Measurements from ENCODE around the gene PLA2G4A.

DNA sequence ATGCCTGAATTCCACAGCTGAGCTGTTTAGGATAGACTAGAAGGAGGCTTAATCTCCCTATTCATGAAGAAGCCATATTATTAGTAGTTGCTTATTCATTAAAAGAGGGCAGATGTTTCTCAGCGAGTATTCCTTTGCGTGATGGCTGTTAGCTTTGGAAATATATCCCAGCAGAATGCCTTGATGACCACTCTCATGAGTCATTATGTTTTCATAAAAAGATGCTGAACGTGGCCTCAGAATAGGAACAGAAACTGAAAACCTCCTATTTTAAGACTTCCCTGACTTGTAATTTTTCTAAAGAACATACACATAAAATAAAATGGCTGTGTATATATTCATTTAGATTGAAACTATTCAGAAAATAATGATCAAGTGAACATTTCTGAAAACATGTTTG lies 9.6 kb upstream of the PLA2G4A start:
- no peak for TF ChIP-seq EZH2 (IDR thresholded peaks at IDR 0.05; ENCODE audit: borderline replicate concordance, low read length)
- TF ChIP-seq, protein P1, sequence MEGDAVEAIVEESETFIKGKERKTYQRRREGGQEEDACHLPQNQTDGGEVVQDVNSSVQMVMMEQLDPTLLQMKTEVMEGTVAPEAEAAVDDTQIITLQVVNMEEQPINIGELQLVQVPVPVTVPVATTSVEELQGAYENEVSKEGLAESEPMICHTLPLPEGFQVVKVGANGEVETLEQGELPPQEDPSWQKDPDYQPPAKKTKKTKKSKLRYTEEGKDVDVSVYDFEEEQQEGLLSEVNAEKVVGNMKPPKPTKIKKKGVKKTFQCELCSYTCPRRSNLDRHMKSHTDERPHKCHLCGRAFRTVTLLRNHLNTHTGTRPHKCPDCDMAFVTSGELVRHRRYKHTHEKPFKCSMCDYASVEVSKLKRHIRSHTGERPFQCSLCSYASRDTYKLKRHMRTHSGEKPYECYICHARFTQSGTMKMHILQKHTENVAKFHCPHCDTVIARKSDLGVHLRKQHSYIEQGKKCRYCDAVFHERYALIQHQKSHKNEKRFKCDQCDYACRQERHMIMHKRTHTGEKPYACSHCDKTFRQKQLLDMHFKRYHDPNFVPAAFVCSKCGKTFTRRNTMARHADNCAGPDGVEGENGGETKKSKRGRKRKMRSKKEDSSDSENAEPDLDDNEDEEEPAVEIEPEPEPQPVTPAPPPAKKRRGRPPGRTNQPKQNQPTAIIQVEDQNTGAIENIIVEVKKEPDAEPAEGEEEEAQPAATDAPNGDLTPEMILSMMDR (IDR thresholded peaks at IDR 0.05; ENCODE audit: low read length), result no peak

Data from OCI-LY1 (cell line).